ENCODE measurements around the gene PLCH1.

Gene PLCH1

DNA sequence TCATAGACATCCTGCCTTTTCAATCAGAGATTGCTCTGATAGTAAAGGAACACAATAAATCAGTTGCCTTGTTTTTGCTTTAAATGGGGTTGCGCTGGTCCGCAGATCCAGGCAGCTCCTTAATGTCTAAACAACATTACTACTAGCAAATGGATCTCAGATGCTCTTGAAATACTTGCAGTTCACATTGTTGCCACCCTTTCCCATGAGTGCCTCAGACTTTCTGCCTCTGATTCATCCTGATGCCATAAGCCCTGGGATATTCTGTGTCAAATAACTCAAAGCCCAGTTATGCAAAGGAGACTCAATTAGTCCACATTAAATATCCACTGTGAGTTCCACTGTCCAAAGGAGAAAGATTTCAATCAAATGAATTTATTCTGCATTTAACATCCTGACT, 196.7 kb downstream of the PLCH1 start:
- DNase-seq (ENCODE audit: low spot score) = no peak

- DNase-seq (ENCODE audit: low spot score) = no peak
Observed at GRCh38 chr3:155535098-155535497, 209.8 kb downstream of the PLCH1 start.

GRCh38 chr3:155528579-155528978, 216.3 kb downstream of the PLCH1 start:
- DNase-seq (ENCODE audit: low spot score) = no peak

DNA sequence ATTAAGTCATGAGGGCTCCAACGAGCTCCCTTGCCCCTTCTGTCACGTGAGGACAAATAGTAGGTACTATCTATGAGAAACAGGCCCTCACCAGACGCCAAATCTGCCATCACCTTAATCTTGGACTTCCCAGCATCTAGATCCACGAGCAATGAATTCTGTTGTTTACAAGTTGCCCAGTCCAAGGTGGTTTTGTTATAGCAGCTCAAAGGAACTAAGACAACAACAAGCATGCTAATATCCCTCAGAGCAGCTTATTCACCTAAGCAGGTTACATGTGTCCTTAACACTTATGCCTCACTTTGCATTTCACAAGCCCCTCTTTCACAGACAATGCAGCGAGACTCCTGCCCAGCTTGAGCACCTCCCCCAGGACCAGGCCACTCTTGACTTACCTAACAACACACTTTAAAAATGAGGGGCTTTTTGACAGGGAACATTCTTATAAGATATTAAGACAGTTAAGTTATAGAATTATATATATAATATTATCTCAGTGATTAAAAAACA, 219.5 kb downstream of the PLCH1 start:
- no peak for DNase-seq (ENCODE audit: low spot score)

GRCh38 chr3:155520463-155520862, 224.4 kb downstream of the PLCH1 start:
- no peak for DNase-seq (ENCODE audit: low spot score)

- no peak for DNase-seq (ENCODE audit: low spot score)
Observed at GRCh38 chr3:155519078-155519477, 225.8 kb downstream of the PLCH1 start.

DNA sequence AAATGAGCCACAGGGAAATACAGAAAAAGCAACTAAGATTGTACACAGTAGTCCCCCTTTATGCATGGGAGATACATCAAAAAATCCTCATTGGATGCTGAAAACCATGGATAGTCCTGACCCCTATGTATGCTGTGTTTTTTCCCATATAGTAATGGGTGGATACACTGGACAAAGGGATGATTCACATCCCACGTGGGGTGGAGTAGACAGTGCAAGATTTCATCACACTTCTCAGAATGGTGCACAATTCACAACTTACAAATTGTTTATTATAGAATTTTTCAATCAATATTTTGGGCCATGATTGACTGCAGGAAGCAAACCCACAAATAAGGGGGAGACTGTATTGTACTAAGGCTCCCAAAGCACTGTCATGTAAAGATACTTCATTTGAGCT, 227.0 kb downstream of the PLCH1 start:
- no peak for DNase-seq (ENCODE audit: low spot score)

DNA sequence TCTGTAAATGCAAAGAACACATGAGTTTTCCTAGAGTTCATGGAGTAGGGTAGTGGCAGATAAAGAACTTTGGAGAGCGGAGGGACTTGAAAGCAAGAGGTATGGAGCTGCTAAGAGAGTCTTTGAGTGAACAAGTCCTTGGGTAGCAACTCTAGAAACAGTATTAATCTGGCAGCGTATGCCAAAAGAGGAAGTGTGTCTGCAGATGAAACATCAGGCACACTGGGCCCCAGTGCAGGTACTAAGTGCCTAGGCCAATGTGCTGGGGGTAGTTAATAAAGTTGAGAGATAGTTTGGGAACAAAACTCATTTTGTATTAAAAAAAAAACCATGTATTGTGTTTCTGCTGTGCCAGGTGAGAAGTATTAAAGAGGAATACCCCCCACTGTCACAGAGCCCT, 228.4 kb downstream of the PLCH1 start:
- no peak for DNase-seq (ENCODE audit: low spot score)

- no peak for DNase-seq (ENCODE audit: low spot score)
Observed at GRCh38 chr3:155512867-155513261, 232.0 kb downstream of the PLCH1 start.

- DNase-seq (ENCODE audit: low spot score) = no peak
Observed at GRCh38 chr3:155512175-155512866, 232.6 kb downstream of the PLCH1 start.

DNA sequence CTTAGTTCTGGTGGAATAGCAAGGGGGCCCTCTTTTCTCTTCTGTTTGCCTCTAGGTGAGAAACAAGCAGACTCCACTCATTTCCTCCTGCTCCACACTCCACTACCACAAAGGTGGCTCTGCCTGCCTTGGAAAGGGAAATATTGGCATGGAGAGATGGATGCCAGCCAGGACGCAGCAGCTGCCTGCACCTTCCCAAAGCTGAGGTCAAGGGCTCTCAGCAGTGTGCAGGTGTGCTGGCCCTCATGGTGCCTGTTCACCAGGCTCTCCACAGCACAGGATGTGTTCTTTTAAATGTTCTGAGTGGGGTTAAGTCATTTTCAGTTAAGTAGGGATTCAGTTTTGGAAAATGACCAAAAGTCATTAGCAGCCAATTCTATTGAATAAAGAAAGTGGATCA, 240.2 kb downstream of the PLCH1 start:
- no peak for DNase-seq (ENCODE audit: low spot score)

GRCh38 chr3:155502630-155503029, 242.2 kb downstream of the PLCH1 start:
- no peak for DNase-seq (ENCODE audit: low spot score)

- DNase-seq (ENCODE audit: low spot score) = no peak
Observed at GRCh38 chr3:155500194-155500818, 244.6 kb downstream of the PLCH1 start.

DNA sequence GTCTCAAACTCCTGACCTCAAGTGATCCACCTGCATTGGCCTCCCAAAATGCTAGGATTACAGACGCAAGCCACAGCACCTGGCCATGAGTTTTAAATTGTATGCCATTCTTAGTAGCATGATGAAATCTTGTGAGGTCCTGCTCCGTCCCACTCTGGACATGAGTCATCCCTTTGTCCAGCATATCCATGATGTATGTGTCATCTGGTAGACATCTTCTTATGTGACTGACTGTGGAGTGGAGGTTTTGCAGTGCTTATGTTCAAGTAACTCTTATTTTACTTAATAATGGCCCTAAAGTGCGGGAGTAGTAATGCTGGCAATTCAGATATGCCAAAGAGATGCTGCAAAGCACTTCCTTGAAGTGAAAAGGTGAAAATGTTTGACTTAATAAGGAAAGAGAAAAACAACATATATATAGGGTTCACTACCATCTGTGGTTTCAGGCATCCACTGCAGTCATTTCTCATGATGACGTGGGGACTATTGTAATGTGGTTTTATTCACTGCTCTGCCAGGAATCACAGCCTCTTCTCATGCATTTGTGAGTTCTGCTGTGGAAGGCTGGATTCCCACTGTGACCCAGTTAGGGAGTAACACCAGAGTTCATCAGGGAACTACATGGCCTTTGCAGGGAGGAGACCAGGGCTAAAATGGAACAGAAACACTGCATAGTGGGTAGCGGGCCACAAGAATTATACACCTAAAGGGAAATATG, 246.8 kb downstream of the PLCH1 start:
- no peak for DNase-seq (ENCODE audit: low spot score)

DNA sequence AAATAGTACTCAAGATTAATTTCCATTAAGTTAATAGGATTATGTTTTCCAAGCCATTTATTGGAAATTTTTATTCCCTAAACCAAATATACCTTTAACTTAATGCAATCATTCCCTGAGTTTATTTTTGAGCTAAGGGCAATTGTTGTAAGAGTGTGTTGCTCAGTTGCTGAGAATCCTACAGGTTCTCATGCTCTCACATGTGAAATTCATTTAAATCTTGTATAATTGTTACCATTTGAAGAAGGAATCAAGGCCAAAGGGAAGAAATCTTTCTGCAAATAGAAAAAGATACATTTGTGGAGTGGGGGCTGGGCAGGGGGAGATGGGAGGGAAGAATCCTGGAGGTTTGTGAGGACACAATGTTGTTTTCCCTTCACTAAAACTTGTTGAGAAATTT, 248.7 kb downstream of the PLCH1 start:
- no peak for DNase-seq (ENCODE audit: low spot score)

DNA sequence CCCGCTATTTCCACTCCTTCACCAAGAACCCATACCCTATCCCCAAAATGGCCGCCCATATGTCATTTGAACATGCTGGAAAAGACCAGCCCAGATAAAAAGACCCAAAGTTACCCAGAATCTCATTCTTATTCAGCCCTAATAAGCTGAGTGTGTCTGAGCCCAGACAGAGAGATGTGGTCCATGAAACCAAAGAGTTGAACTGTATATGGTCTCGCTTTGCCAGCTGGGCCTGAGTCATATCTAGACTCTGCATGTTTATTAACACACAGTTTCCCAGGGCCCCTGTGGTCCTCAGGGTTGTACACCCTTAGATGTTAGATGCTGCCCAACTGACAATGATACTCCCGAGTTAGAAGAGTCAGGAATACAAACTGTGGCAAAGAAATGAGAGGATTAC, 249.5 kb downstream of the PLCH1 start:
- DNase-seq (ENCODE audit: low spot score) = no peak

DNA sequence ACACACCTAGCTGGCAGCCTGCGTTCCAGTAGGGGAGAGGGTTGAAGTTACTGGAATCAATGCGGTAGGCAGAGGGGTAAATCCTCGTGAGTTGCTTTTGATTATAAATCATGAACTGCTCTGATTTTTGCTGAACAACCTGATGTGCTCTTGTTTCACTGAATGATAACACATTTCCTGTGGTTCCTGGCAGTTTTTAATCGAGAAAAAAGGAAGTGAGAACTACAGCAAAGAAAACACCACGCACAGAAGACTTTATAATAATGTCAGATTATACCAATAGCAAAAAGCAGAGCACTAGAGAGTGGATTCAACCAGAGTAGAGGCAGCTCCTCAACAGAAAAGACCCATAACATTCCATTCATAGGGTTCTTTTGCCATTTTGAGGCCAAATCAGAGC, 250.5 kb downstream of the PLCH1 start:
- DNase-seq (ENCODE audit: low spot score) = no peak

DNA sequence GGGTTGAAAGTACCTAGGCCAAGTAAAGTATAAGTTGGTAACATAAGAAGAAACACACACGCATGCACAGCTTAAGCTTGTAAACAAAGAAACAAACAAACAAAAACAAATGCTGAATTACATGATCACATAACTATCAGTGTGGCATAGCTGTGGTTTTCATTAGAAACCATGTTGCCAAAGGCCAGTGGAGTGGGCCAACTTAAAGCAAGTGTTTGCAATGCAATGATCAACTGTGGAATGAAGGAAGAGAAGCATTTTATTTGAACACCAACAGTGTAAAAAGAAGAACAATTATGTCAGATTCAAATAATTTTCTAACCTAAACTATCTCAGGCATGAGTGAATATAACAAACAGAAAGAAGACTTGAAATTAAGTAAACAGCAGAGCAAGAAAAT, 252.0 kb downstream of the PLCH1 start:
- DNase-seq (ENCODE audit: low spot score) = no peak

DNA sequence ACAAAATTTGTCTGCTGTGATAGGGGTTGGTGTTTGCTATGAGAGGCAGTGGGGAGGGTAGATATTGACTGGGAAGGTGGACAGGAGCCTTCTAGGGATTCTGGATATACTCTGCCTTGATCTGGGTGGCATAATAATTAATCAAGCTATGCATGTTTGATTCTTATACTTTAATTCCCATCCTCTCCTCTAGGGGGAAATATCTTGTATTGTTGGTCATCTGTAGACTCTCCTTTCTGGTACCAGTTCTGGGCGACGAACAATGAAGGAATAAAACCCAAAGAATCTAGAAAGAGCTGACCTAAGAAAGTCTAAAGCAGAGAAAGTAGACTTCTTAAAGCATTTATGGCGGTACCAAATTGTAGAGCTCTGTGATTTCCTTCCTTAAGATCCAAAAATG, 253.2 kb downstream of the PLCH1 start:
- DNase-seq (ENCODE audit: low spot score) = no peak

GRCh38 chr3:155488671-155489070, 256.2 kb downstream of the PLCH1 start:
- no peak for DNase-seq (ENCODE audit: low spot score)

DNA sequence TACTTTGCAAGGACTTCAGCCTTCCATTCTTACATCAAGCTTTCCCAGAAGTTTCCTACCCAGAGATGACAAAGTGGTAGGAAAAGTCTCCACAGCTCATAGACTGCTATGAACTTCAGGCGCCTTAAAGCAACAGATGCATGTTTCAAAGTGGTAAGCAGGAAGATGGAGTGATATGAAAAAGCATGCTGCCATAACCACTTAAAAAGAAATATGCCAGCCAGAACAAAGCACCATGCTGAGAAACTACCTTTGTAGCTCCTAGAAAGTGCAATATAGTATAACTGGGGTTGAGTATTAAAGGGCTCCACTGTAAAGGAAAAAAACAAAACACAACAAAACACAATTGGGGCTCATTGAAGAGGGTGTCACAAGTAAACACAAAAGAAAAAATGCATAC, 259.0 kb downstream of the PLCH1 start:
- DNase-seq (ENCODE audit: low spot score) = no peak

DNA sequence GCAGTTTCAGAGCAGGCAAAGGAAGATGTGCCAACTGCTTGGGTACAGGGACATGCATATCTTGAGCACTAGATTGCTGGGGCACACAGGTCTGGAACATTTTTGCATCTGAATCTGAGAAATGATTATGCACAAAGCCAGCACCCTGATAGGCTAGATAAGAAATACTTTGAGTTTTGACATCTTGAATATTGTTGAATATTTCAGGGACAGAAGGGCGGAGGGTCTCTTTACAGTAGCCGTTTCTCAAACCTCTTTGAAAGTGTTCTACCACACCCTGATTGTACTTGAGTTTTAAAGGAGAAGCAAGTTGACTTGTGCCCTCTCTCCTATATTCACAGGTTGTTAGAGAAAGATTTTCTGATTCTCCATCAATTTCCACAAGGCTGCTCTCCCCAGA, 263.3 kb downstream of the PLCH1 start:
- no peak for DNase-seq (ENCODE audit: low spot score)

- DNase-seq (ENCODE audit: low spot score) = no peak
Observed at GRCh38 chr3:155481089-155481488, 263.8 kb downstream of the PLCH1 start.

Measured in ecto neural progenitor cell (in vitro differentiated cells).